ENCODE measurements around the gene MRPL55.

Gene MRPL55

GRCh38 chr1:228099331-228099732, 9.8 kb downstream of the MRPL55 start:
- H3K9ac ChIP-seq (ENCODE audit: low read length): no peak overlapping the region
- H2AFZ ChIP-seq (ENCODE audit: low read length): no peak overlapping the region
- no peak overlapping the region for H3K4me2 ChIP-seq (ENCODE audit: low read depth, low read length)
- no peak for TF ChIP-seq EZH2 (optimal IDR thresholded peaks at IDR 0.05; ENCODE audit: low read depth, low read length)
- H3K27me3 ChIP-seq (replicated peaks; ENCODE audit: insufficient read depth, low read length): no peaks in the 10 kb centered on the region
- no peak for DNase-seq
- H3K4me3 ChIP-seq (ENCODE audit: low read length): no peak overlapping the region
- no peaks in the 10 kb centered on the region for H3K9me3 ChIP-seq (replicated peaks; ENCODE audit: insufficient read depth, low read length)
- H3F3A ChIP-seq (ENCODE audit: insufficient read depth, low read length): peaks cover 63% of the 10 kb centered on the region
- peaks cover 13% of the 10 kb centered on the region for H3K4me1 ChIP-seq (ENCODE audit: low read length)
- H3K27ac ChIP-seq (ENCODE audit: low read length): no peak overlapping the region
- peaks cover 85% of the 10 kb centered on the region for H3K79me2 ChIP-seq (ENCODE audit: low read length)
- peaks cover 17% of the 10 kb centered on the region; the same call in 1 of the 2 replicates for H3K36me3 ChIP-seq (replicated peaks; ENCODE audit: insufficient read depth, low read length)
- no peaks in the 10 kb centered on the region for H3K9me2 ChIP-seq (replicated peaks; ENCODE audit: insufficient read depth, low read length)
- peaks cover 56% of the 10 kb centered on the region for H4K20me1 ChIP-seq (ENCODE audit: insufficient read depth, low read length)

GRCh38 chr1:228098323-228098931, 10.7 kb downstream of the MRPL55 start:
- H2AFZ ChIP-seq (ENCODE audit: low read length): no peak overlapping the region
- H4K20me1 ChIP-seq (ENCODE audit: insufficient read depth, low read length): peaks cover 65% of the 10 kb centered on the region
- no peak overlapping the region for H3K4me3 ChIP-seq (ENCODE audit: low read length)
- H3K36me3 ChIP-seq (replicated peaks; ENCODE audit: insufficient read depth, low read length): peaks cover 19% of the 10 kb centered on the region; the same call in 1 of the 2 replicates
- 0 out of 2 replicates have a peak, but pooled peaks cover 5% of the 10 kb centered on the region for H3K4me1 ChIP-seq (ENCODE audit: low read length)
- peaks cover 55% of the 10 kb centered on the region for H3F3A ChIP-seq (ENCODE audit: insufficient read depth, low read length)
- TF ChIP-seq CTCF (IDR thresholded peaks at IDR 0.05; ENCODE audit: low read length): no peak
- no peak for TF ChIP-seq EZH2 (optimal IDR thresholded peaks at IDR 0.05; ENCODE audit: low read depth, low read length)
- no peak for TF ChIP-seq EZH2phosphoT487 (IDR thresholded peaks at IDR 0.05; ENCODE audit: low read length)
- H3K9me2 ChIP-seq (replicated peaks; ENCODE audit: insufficient read depth, low read length): no peaks in the 10 kb centered on the region
- no peak overlapping the region for H3K4me2 ChIP-seq (ENCODE audit: low read depth, low read length)
- H3K79me2 ChIP-seq (ENCODE audit: low read length): peaks cover 94% of the 10 kb centered on the region
- no peak overlapping the region for H3K27ac ChIP-seq (ENCODE audit: low read length)
- H3K9ac ChIP-seq (ENCODE audit: low read length): no peak overlapping the region
- no peaks in the 10 kb centered on the region for H3K9me3 ChIP-seq (replicated peaks; ENCODE audit: insufficient read depth, low read length)
- DNase-seq: no peak
- no peaks in the 10 kb centered on the region for H3K27me3 ChIP-seq (replicated peaks; ENCODE audit: insufficient read depth, low read length)

GRCh38 chr1:228097333-228098081, 11.6 kb downstream of the MRPL55 start:
- Histone ChIP-seq H3K4me2 (ENCODE audit: low read depth, low read length) (no peak overlapping the region), H3K79me2 (ENCODE audit: low read length) (peaks cover 98% of the 10 kb centered on the region), H3K36me3 (replicated peaks; ENCODE audit: insufficient read depth, low read length) (peaks cover 28% of the 10 kb centered on the region; the same call in 1 of the 2 replicates), H3K9me3 (replicated peaks; ENCODE audit: insufficient read depth, low read length) (no peaks in the 10 kb centered on the region), H2AFZ (ENCODE audit: low read length) (no peak overlapping the region), H3K9ac (ENCODE audit: low read length) (no peak overlapping the region), H3K4me3 (ENCODE audit: low read length) (no peak overlapping the region), H3K4me1 (ENCODE audit: low read length) (0 out of 2 replicates have a peak, but pooled peaks cover 5% of the 10 kb centered on the region), H3K9me2 (replicated peaks; ENCODE audit: insufficient read depth, low read length) (no peaks in the 10 kb centered on the region), H3K27ac (ENCODE audit: low read length) (no peak overlapping the region), H3K27me3 (replicated peaks; ENCODE audit: insufficient read depth, low read length) (no peaks in the 10 kb centered on the region), H3F3A (ENCODE audit: insufficient read depth, low read length) (peaks cover 51% of the 10 kb centered on the region), H4K20me1 (ENCODE audit: insufficient read depth, low read length) (peaks cover 75% of the 10 kb centered on the region)
- no peak for DNase-seq
- no peak for TF ChIP-seq CTCF (IDR thresholded peaks at IDR 0.05; ENCODE audit: low read length)
- TF ChIP-seq EZH2 (optimal IDR thresholded peaks at IDR 0.05; ENCODE audit: low read depth, low read length): no peak
- TF ChIP-seq EZH2phosphoT487 (IDR thresholded peaks at IDR 0.05; ENCODE audit: low read length): no peak
